A549 (cell line): ENCODE measurements around the gene WFDC12. TPM values are rescaled to one million over a fixed set of nuclear protein-coding genes. Genes with fewer than 3 reads are reported as not detected.

Experiments
- ATAC-seq, 2 experiments: fragments of 200-7000 bp in 1 of 2; fragments of >200 bp in 1 of 2; cut with Nextera tagmentation in 1 of 2; cut with Tn5 transposase in 1 of 2; 3 replicates each; pipeline versions ENCODE4 v1.8.0 to v1.9.1; 2018 to 2020; ENCODE audit warnings: mild to moderate bottlenecking in 1 of 2, moderate library complexity in 1 of 2
- CTCF ChIA-PET: fragments of 300-600 bp; sonication (Branson Sonifier 250); formaldehyde crosslinking; extraction: SDS; loops from one replicate; lab custom pipeline; 2021; ENCODE audit warnings: antibody characterized with exemption, inconsistent platforms; lab: Yijun Ruan, JAX
- POLR2A ChIA-PET: fragments of 350-600 bp; formaldehyde crosslinking; extraction: SDS; loops from one replicate; lab custom pipeline; 2021; ENCODE audit warnings: antibody characterized with exemption, inconsistent platforms; lab: Yijun Ruan, JAX
- DNase-seq, 2 experiments: peaks; one replicate each; pipeline versions ENCODE4 v3.0.0 to v3.0.0-alpha.2; 2011 to 2016; ENCODE audit warnings: low read depth in 1 of 2, low spot score in 1 of 2
- FAIRE-seq: peaks from 2 replicates; lab custom pipeline; 2011; peaks lifted over from hg19 to GRCh38; lab: Jason Lieb, UNC
- H3K27ac ChIP-seq, 2 experiments: fragments of >200 bp; sonication (Bioruptor Twin); formaldehyde crosslinking; 3 replicates each; pipeline ENCODE4 v1.5.1; 2016 to 2017
- H3K4me1 ChIP-seq: fragments of >200 bp; sonication (Bioruptor Twin); formaldehyde crosslinking; 3 replicates; pipeline ENCODE4 v1.6.1; 2016
- H3K4me2 ChIP-seq: fragments of >200 bp; sonication (Bioruptor Twin); formaldehyde crosslinking; 3 replicates; pipeline ENCODE4 v1.6.1; 2016
- H3K4me3 ChIP-seq: fragments of >200 bp; sonication (Bioruptor Twin); formaldehyde crosslinking; 3 replicates; pipeline ENCODE4 v1.5.1; 2016
- H3K9me3 ChIP-seq: fragments of >200 bp; sonication (Bioruptor Twin); formaldehyde crosslinking; 3 replicates; pipeline ENCODE4 v1.6.1; 2016
- CBX8 ChIP-seq: fragments of 200-600 bp; sonication (generic); IDR thresholded peaks from 2 replicates; pipeline ENCODE4 v1.6.1; 2016
- CEBPB ChIP-seq, 2 experiments: fragments of >200 bp in 1 of 2; sonication (Bioruptor Twin) in 1 of 2; formaldehyde crosslinking in 1 of 2; IDR thresholded peaks; 2 replicates each; pipeline ENCODE4 v1.6.1; 2012 to 2016
- CHD4 ChIP-seq: fragments of 200-600 bp; sonication (generic); IDR thresholded peaks from 2 replicates; pipeline ENCODE4 v1.6.1; 2016; ENCODE audit warnings: antibody characterized with exemption, mild to moderate bottlenecking, borderline replicate concordance
- FOSL2 ChIP-seq, 2 experiments: fragments of 450-650 bp in 1 of 2; fragments of >200 bp in 1 of 2; sonication (Bioruptor Twin) in 1 of 2; formaldehyde crosslinking; IDR thresholded peaks; 2 replicates each; pipeline versions ENCODE4 v1.5.0 to v1.6.1; 2016 to 2020; ENCODE audit warnings: mild to moderate bottlenecking in 1 of 2, moderate library complexity in 1 of 2
- HOXB5 ChIP-seq: fragments of 250-450 bp; sonication (Bioruptor Pico); IDR thresholded peaks from 2 replicates; pipeline ENCODE4 v1.5.0; 2020; ENCODE audit warnings: mild to moderate bottlenecking, moderate library complexity
- MAZ ChIP-seq: fragments of 150-350 bp; IDR thresholded peaks from 2 replicates; pipeline ENCODE4 v1.6.1; 2014; ENCODE audit warnings: antibody characterized with exemption, low read depth, low read length, borderline replicate concordance
- NFE2L2 ChIP-seq: fragments of 150-350 bp; conservative IDR thresholded peaks from 2 replicates; pipeline ENCODE4 v1.6.1; 2014; ENCODE audit warnings: low read length
- PBX3 ChIP-seq: IDR thresholded peaks from 2 replicates; pipeline ENCODE4 v1.6.1; 2012
- PHF8 ChIP-seq: fragments of 200-600 bp; sonication (generic); IDR thresholded peaks from 2 replicates; pipeline ENCODE4 v1.6.1; 2016; ENCODE audit warnings: low read depth, mild to moderate bottlenecking, antibody characterized with exemption, moderate library complexity, borderline replicate concordance
- RAD21 ChIP-seq, 2 experiments: fragments of >200 bp in 1 of 2; sonication (Bioruptor Twin) in 1 of 2; formaldehyde crosslinking in 1 of 2; IDR thresholded peaks in 1 of 2; conservative IDR thresholded peaks in 1 of 2; 2 replicates in 1 of 2; 3 replicates in 1 of 2; pipeline ENCODE4 v1.6.1; 2012 to 2018; ENCODE audit warnings: inconsistent platforms in 1 of 2
- RARB ChIP-seq: fragments of 250-450 bp; sonication (Bioruptor Pico); IDR thresholded peaks from 2 replicates; pipeline ENCODE4 v1.8.0; 2021; ENCODE audit warnings: mild to moderate bottlenecking, moderate library complexity
- RCOR1 ChIP-seq: fragments of 150-350 bp; IDR thresholded peaks from 2 replicates; pipeline ENCODE4 v1.6.1; 2014; ENCODE audit warnings: antibody characterized with exemption, low read length, low read depth
- SMC3 ChIP-seq: fragments of >200 bp; sonication (Bioruptor Twin); formaldehyde crosslinking; IDR thresholded peaks from 3 replicates; pipeline ENCODE4 v1.6.1; 2018; ENCODE audit warnings: inconsistent platforms
- TP53 ChIP-seq: fragments of 250-450 bp; sonication (Bioruptor Pico); IDR thresholded peaks from 2 replicates; pipeline ENCODE4 v1.5.0; 2021; ENCODE audit warnings: mild to moderate bottlenecking, moderate library complexity
- ZFP36 ChIP-seq: fragments of 450-650 bp; IDR thresholded peaks from 2 replicates; pipeline ENCODE4 v1.6.1; 2014; ENCODE audit warnings: borderline replicate concordance; ENCODE audit not compliant: partially characterized antibody
- WGBS: methylation state at CpG from one replicate; pipeline ENCODE4 v1.1.6; 2017; ENCODE audit errors: missing lambda C conversion rate; 5-methylcytosine and 5-hydroxymethylcytosine counted together
- polyA plus RNA-seq, 4 experiments: library from polyadenylated mRNA; depleted of rRNA in 3 of 4; stranded (reverse); fragments of >200 nt; fragmentation: RNase III in 1 of 4; extraction: RNeasy Plus Mini Kit Qiagen cat#74134 plus additional on column Dnase treatment in 1 of 4; gene quantifications; 2 replicates in 3 of 4; 3 replicates in 1 of 4; pipeline ENCODE4 v1.2.3, GENCODE V29; 2011 to 2017
- TF ChIP-seq, protein P1 (sequence below): fragments of 450-650 bp; IDR thresholded peaks from 2 replicates; pipeline ENCODE4 v1.6.1; 2014; ENCODE audit warnings: antibody characterized with exemption
- TF ChIP-seq, protein P2 (sequence below): fragments of 250-450 bp; sonication (Bioruptor Pico); IDR thresholded peaks from 2 replicates; pipeline ENCODE4 v1.5.0; 2020; ENCODE audit warnings: low read depth, mild to moderate bottlenecking, moderate library complexity
- TF ChIP-seq, protein P3 (sequence below): fragments of 200-600 bp; sonication (generic); IDR thresholded peaks from 2 replicates; pipeline ENCODE4 v1.6.1; 2016; ENCODE audit warnings: antibody characterized with exemption, mild to moderate bottlenecking, moderate library complexity
- TF ChIP-seq, protein P4 (sequence below): fragments of 250-450 bp; sonication (Bioruptor Pico); IDR thresholded peaks from 2 replicates; pipeline ENCODE4 v1.5.0; 2021; ENCODE audit warnings: mild to moderate bottlenecking, moderate library complexity, borderline replicate concordance

The WFDC12 gene
- polyA plus RNA-seq, 2 of the 4 experiments (the other 2 are of a cell fraction), result not detected

GRCh38 chr20:45115829-45116228 lies 8.4 kb downstream of the WFDC12 start:
- Histone ChIP-seq H3K4me1 (no peaks in the 10 kb centered on the region), H3K9me3 (no peaks in the 10 kb centered on the region), H3K27ac (no peak overlapping the region), H3K4me3 (no peak overlapping the region), H3K4me2 (no peak overlapping the region)
- ChIA-PET CTCF (interaction anchor here (1.2 to 13.7 kb wide), 3 partner anchors 10 to 72 kb away, joined by 5 to 155 read pairs (median 45); no protein-coding TSS in a partner anchor), POLR2A (no interaction called here)
- no peak for DNase-seq
- TF ChIP-seq, protein P1, sequence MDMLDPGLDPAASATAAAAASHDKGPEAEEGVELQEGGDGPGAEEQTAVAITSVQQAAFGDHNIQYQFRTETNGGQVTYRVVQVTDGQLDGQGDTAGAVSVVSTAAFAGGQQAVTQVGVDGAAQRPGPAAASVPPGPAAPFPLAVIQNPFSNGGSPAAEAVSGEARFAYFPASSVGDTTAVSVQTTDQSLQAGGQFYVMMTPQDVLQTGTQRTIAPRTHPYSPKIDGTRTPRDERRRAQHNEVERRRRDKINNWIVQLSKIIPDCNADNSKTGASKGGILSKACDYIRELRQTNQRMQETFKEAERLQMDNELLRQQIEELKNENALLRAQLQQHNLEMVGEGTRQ, result no peak
- TF ChIP-seq NFE2L2 (no peak), MAZ (no peak), HOXB5 (CRISPR knock-in tag) (no peak), RARB (CRISPR knock-in tag) (no peak), CBX8 (no peak), SMC3 (no peak), PHF8 (no peak), CHD4 (no peak), RAD21 (conservative IDR thresholded peaks at IDR 0.05 in 1 of 2, IDR thresholded peaks at IDR 0.05 in 1 of 2) (no peak), RCOR1 (no peak), ZFP36 (no peak), PBX3 (no peak)
- TF ChIP-seq, protein P2, sequence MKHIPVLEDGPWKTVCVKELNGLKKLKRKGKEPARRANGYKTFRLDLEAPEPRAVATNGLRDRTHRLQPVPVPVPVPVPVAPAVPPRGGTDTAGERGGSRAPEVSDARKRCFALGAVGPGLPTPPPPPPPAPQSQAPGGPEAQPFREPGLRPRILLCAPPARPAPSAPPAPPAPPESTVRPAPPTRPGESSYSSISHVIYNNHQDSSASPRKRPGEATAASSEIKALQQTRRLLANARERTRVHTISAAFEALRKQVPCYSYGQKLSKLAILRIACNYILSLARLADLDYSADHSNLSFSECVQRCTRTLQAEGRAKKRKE (CRISPR knock-in tag), result no peak
- TF ChIP-seq, protein P3, sequence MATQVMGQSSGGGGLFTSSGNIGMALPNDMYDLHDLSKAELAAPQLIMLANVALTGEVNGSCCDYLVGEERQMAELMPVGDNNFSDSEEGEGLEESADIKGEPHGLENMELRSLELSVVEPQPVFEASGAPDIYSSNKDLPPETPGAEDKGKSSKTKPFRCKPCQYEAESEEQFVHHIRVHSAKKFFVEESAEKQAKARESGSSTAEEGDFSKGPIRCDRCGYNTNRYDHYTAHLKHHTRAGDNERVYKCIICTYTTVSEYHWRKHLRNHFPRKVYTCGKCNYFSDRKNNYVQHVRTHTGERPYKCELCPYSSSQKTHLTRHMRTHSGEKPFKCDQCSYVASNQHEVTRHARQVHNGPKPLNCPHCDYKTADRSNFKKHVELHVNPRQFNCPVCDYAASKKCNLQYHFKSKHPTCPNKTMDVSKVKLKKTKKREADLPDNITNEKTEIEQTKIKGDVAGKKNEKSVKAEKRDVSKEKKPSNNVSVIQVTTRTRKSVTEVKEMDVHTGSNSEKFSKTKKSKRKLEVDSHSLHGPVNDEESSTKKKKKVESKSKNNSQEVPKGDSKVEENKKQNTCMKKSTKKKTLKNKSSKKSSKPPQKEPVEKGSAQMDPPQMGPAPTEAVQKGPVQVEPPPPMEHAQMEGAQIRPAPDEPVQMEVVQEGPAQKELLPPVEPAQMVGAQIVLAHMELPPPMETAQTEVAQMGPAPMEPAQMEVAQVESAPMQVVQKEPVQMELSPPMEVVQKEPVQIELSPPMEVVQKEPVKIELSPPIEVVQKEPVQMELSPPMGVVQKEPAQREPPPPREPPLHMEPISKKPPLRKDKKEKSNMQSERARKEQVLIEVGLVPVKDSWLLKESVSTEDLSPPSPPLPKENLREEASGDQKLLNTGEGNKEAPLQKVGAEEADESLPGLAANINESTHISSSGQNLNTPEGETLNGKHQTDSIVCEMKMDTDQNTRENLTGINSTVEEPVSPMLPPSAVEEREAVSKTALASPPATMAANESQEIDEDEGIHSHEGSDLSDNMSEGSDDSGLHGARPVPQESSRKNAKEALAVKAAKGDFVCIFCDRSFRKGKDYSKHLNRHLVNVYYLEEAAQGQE, result no peak
- peak in 1 of 2 experiments; percentile 22; a peak in 1 of 6 replicates for ATAC-seq
- 49% methylated on average over 4 of the region's 4 CpGs for WGBS
- no peak for FAIRE-seq

DNA sequence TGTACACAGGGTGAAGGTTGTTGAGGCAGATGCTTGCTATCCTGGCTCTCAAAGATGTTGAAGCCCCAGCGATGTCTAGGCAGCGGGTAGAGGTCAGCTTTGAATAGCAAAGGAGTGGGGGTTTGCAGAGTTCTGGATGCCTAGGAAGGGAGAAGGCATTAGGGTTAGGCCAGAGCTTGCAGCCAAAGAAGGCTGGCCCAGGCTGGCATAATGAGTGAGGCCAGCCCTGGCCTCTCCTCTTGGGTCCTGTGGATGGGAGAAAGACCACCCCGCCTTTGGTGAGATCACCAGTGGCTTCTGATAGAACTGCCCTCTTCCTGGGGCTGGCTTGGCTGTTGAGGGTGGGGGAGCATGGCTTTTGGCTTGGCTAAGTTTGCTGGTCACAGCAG lies 8.9 kb downstream of the WFDC12 start:
- POLR2A ChIA-PET, result no interaction called here
- 77% methylated on average over 3 of the region's 3 CpGs for WGBS

More for the DNA sequence above, 8.9 kb downstream of the WFDC12 start:
- TF ChIP-seq, protein P4, sequence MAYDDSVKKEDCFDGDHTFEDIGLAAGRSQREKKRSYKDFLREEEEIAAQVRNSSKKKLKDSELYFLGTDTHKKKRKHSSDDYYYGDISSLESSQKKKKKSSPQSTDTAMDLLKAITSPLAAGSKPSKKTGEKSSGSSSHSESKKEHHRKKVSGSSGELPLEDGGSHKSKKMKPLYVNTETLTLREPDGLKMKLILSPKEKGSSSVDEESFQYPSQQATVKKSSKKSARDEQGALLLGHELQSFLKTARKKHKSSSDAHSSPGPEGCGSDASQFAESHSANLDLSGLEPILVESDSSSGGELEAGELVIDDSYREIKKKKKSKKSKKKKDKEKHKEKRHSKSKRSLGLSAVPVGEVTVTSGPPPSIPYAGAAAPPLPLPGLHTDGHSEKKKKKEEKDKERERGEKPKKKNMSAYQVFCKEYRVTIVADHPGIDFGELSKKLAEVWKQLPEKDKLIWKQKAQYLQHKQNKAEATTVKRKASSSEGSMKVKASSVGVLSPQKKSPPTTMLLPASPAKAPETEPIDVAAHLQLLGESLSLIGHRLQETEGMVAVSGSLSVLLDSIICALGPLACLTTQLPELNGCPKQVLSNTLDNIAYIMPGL (CRISPR knock-in tag), result no peak
- TF ChIP-seq, protein P1, result no peak
- no peak for TF ChIP-seq NFE2L2
- no peak for TF ChIP-seq CEBPB (IDR thresholded peaks at IDR 0.05)
- TF ChIP-seq TP53 (CRISPR knock-in tag), result no peak
- TF ChIP-seq FOSL2 (IDR thresholded peaks at IDR 0.05), result no peak
- TF ChIP-seq FOSL2 (CRISPR knock-in tag; IDR thresholded peaks at IDR 0.05), result no peak
- TF ChIP-seq, all 56 proteins: peak for 0
- ATAC-seq, result peak in 1 of 2 experiments; percentile 10; a peak in 1 of 6 replicates
- Histone ChIP-seq H3K4me3 (no peak overlapping the region), H3K27ac (no peak overlapping the region), H3K4me1 (no peaks in the 10 kb centered on the region), H3K9me3 (no peaks in the 10 kb centered on the region), H3K4me2 (no peak overlapping the region)
- no peak for DNase-seq
- CTCF ChIA-PET, result interaction anchor here (1.2 to 13.7 kb wide), 3 partner anchors 9 to 72 kb away, joined by 5 to 155 read pairs (median 45); no protein-coding TSS in a partner anchor
- no peak for FAIRE-seq
